Endothelial cell of umbilical vein (primary cell): ENCODE measurements around the gene PIRT. TPM values are rescaled to one million over a fixed set of nuclear protein-coding genes. Genes with fewer than 3 reads are reported as not detected.

Experiments used
- BruUV-seq: library from RNA; stranded (reverse); fragments of 400-500 nt; replicated peaks from 2 replicates; lab custom pipeline; 2021; lab: Mats Ljungman, UMichigan
- CTCF ChIA-PET: fragments of 300-600, 350-600 bp; sonication (Branson Sonifier 250); formaldehyde crosslinking; loops from one replicate; lab custom pipeline; 2021; ENCODE audit warnings: antibody characterized with exemption, inconsistent platforms; lab: Charles Lee
- POLR2A ChIA-PET: fragments of 300-600, 350-600 bp; sonication (Branson Sonifier 250); formaldehyde crosslinking; loops from one replicate; lab custom pipeline; 2021; ENCODE audit warnings: antibody characterized with exemption, inconsistent platforms; lab: Charles Lee
- DNase-seq: peaks from one replicate; pipeline ENCODE4 v3.0.0-alpha.2; 2011; ENCODE audit warnings: low read depth, low spot score
- FAIRE-seq: peaks from 2 replicates; lab custom pipeline; 2011; peaks lifted over from hg19 to GRCh38; lab: Jason Lieb, UNC
- H2AFZ ChIP-seq: 2 replicates; pipeline ENCODE4 v1.6.0; 2012; ENCODE audit warnings: low read depth, low read length, control low read depth, inconsistent platforms
- H3K27ac ChIP-seq: 2 replicates; pipeline ENCODE4 v1.5.1; 2011; ENCODE audit warnings: low read depth, mild to moderate bottlenecking, control low read depth, low read length, moderate library complexity; ENCODE audit not compliant: insufficient read depth
- H3K27me3 ChIP-seq, 2 experiments: 2 replicates each; pipeline versions ENCODE4 v1.6.0 to v1.6.1; 2011; ENCODE audit warnings: low read length in 2 of 2, mixed read lengths in 1 of 2; ENCODE audit not compliant: control insufficient read depth in 2 of 2, insufficient read depth in 2 of 2
- H3K36me3 ChIP-seq, 2 experiments: 2 replicates in 1 of 2; 3 replicates in 1 of 2; pipeline ENCODE4 v1.5.1; 2011; ENCODE audit warnings: low read length in 2 of 2, mild to moderate bottlenecking in 1 of 2, moderate library complexity in 1 of 2; ENCODE audit not compliant: control insufficient read depth in 2 of 2, insufficient read depth in 2 of 2; ENCODE audit errors: extremely low read depth in 1 of 2
- H3K4me1 ChIP-seq: 3 replicates; pipeline ENCODE4 v1.5.1; 2011; ENCODE audit warnings: mild to moderate bottlenecking, low read length; ENCODE audit not compliant: control insufficient read depth, insufficient read depth; ENCODE audit errors: extremely low read depth
- H3K4me2 ChIP-seq: 2 replicates; pipeline ENCODE4 v1.6.1; 2011; ENCODE audit warnings: low read length, control low read depth, mixed read lengths; ENCODE audit not compliant: insufficient read depth
- H3K4me3 ChIP-seq, 3 experiments: fragments of 200-600 bp in 1 of 3; sonication (generic), shearing (Covaris generic) in 1 of 3; replicated peaks in 1 of 3; 2 replicates each; pipeline ENCODE4 v1.5.1; 2011 to 2016; ENCODE audit warnings: control low read depth in 3 of 3, low read length in 3 of 3, mild to moderate bottlenecking in 2 of 3, inconsistent platforms in 1 of 3, low read depth in 1 of 3, moderate library complexity in 1 of 3; ENCODE audit not compliant: insufficient read depth in 1 of 3
- H3K79me2 ChIP-seq: 2 replicates; pipeline ENCODE4 v1.6.0; 2012; ENCODE audit warnings: low read length, inconsistent platforms; ENCODE audit not compliant: control insufficient read depth, insufficient read depth
- H3K9ac ChIP-seq: replicated peaks from 2 replicates; pipeline ENCODE3; 2011; ENCODE audit warnings: low read length, control low read depth; ENCODE audit not compliant: insufficient read depth; ENCODE audit errors: extremely low read depth
- H3K9me1 ChIP-seq: replicated peaks from 3 replicates; pipeline ENCODE4 v1.6.0; 2011; ENCODE audit warnings: mild to moderate bottlenecking, low read length; ENCODE audit not compliant: control insufficient read depth, insufficient read depth; ENCODE audit errors: extremely low read depth
- H3K9me3 ChIP-seq: replicated peaks from 2 replicates; pipeline ENCODE4 v1.5.1; 2012; ENCODE audit warnings: low read length, inconsistent platforms; ENCODE audit not compliant: control insufficient read depth, insufficient read depth
- H4K20me1 ChIP-seq: replicated peaks from 2 replicates; pipeline ENCODE3; 2011; ENCODE audit warnings: mild to moderate bottlenecking, low read length; ENCODE audit not compliant: control insufficient read depth, insufficient read depth; ENCODE audit errors: extremely low read depth
- EZH2 ChIP-seq: IDR thresholded peaks from 2 replicates; pipeline ENCODE4 v1.6.1; 2012; ENCODE audit warnings: borderline replicate concordance, low read depth, mild to moderate bottlenecking, moderate library complexity, low read length, inconsistent platforms; ENCODE audit not compliant: severe bottlenecking
- FOS ChIP-seq: IDR thresholded peaks from 2 replicates; pipeline ENCODE4 v1.6.1; 2011; ENCODE audit warnings: mild to moderate bottlenecking, low read length, moderate library complexity, borderline replicate concordance; ENCODE audit not compliant: insufficient read depth
- GATA2 ChIP-seq: IDR thresholded peaks from 2 replicates; pipeline ENCODE4 v1.7.0; 2011; ENCODE audit warnings: low read depth, mild to moderate bottlenecking, moderate library complexity, mixed read lengths, low read length; ENCODE audit not compliant: insufficient read length, insufficient read depth
- JUN ChIP-seq: IDR thresholded peaks from 2 replicates; pipeline ENCODE4 v1.6.1; 2011; ENCODE audit warnings: borderline replicate concordance, low read depth; ENCODE audit not compliant: insufficient read length, insufficient read depth
- MYC ChIP-seq: IDR thresholded peaks from one replicate; pipeline ENCODE4 v1.6.1; 2011; ENCODE audit warnings: mild to moderate bottlenecking, low read depth, low read length
- POLR2A ChIP-seq: IDR thresholded peaks from 2 replicates; pipeline ENCODE4 v1.6.1; 2012; ENCODE audit warnings: low read depth, mild to moderate bottlenecking, control low read depth, low read length
- POLR2AphosphoS5 ChIP-seq: IDR thresholded peaks from 2 replicates; pipeline ENCODE4 v1.6.1; 2012; ENCODE audit warnings: low read depth, mild to moderate bottlenecking, control low read depth, low read length, moderate library complexity; ENCODE audit not compliant: insufficient read depth
- dilution Hi-C: fragments of 300-500 bp; cut with MboI; formaldehyde crosslinking; loops from one replicate; pipeline ENCODE4 v1.15.0; 2019; ENCODE audit warnings: low sequenced_read_pairs; ENCODE audit not compliant: extremely low pct_ligation_motif_present
- intact Hi-C: fragments of 100-400 bp; cut with micrococcal nuclease; formaldehyde crosslinking; loops from one replicate; pipeline ENCODE4 v1.10.0; 2022
- polyA plus RNA-seq, 4 experiments: library from polyadenylated mRNA; depleted of rRNA in 3 of 4; stranded (reverse) in 3 of 4; unstranded in 1 of 4; fragments of >200 nt; gene quantifications; 2 replicates each; pipeline versions ENCODE4 v1.2.1 to v1.2.3, GENCODE V29; 2011 to 2012; ENCODE audit warnings: missing spikeins in 1 of 4
- total RNA-seq: library from RNA; stranded (reverse); gene quantifications from 2 replicates; pipeline ENCODE4 v1.2.3, GENCODE V29; 2021
- TF ChIP-seq, protein P1 (sequence below), 2 donors: IDR thresholded peaks; 1 replicate in 1 of 2; 2 replicates in 1 of 2; pipeline ENCODE4 v1.5.1; 2011; ENCODE audit warnings: low read length in 2 of 2, mild to moderate bottlenecking in 2 of 2, moderate library complexity in 2 of 2, control low read depth in 1 of 2, inconsistent platforms in 1 of 2, low read depth in 1 of 2; ENCODE audit not compliant: insufficient read depth in 1 of 2; ENCODE audit errors: extremely low read depth in 1 of 2
- TF ChIP-seq, protein P2 (sequence below): IDR thresholded peaks from 2 replicates; pipeline ENCODE4 v1.6.1; 2011; ENCODE audit not compliant: insufficient read depth, insufficient read length

Gene PIRT
- total and polyA plus RNA-seq, 2 donors (not counting 3 experiments of a cell fraction or from before 2014, with no cell fraction given), result not detected

DNA sequence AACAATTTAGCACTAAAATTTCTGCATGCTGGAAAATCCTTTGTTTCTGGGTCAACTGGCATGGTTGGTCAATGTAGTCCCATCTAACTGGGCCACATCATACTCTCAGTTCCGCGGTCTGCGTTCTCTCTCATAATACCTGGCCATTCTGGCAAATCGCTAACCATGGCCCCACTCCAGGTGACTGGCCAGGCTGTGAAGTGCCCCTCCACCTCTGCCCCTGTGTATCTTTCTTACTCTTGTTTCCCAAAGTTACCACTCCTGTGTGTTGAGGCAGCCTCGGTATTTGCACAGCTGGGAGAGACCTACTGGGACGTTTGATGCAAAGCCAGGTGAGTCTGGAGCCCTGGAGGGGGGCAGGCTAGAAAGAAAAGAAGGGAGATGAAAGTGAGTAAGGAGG lies 32.0 kb downstream of the PIRT start:
- Histone ChIP-seq H3K27ac (no peak overlapping the region), H3K9ac (no peak overlapping the region), H3K9me1 (no peaks in the 10 kb centered on the region), H3K79me2 (no peaks in the 10 kb centered on the region), H2AFZ (no peak overlapping the region), H3K4me1 (no peaks in the 10 kb centered on the region), H3K9me3 (no peaks in the 10 kb centered on the region), H3K36me3 (no peaks in the 10 kb centered on the region), H3K4me2 (no peak overlapping the region), H3K4me3 (no peak overlapping the region), H3K27me3 (no peaks in the 10 kb centered on the region), H4K20me1 (no peaks in the 10 kb centered on the region)
- ChIA-PET CTCF (no interaction called here), POLR2A (no interaction called here)
- no peak for TF ChIP-seq GATA2
- intact Hi-C loops (no loop called here), dilution Hi-C loops (no loop called here)
- no peak for DNase-seq
- BruUV-seq, result no TSS peak
- no peak for FAIRE-seq

- Histone ChIP-seq H3K36me3 (no peaks in the 10 kb centered on the region), H3K27me3 (no peaks in the 10 kb centered on the region), H3K4me2 (no peak overlapping the region), H3K4me1 (no peaks in the 10 kb centered on the region), H3K9me1 (no peaks in the 10 kb centered on the region), H3K9ac (no peak overlapping the region), H3K27ac (no peak overlapping the region), H3K9me3 (no peaks in the 10 kb centered on the region), H3K4me3 (no peak overlapping the region), H3K79me2 (no peaks in the 10 kb centered on the region), H2AFZ (no peak overlapping the region), H4K20me1 (no peaks in the 10 kb centered on the region)
- DNase-seq (no peak), FAIRE-seq (no peak)
- dilution Hi-C loops (no loop called here), intact Hi-C loops (no loop called here)
- ChIA-PET CTCF (no interaction called here), POLR2A (no interaction called here)
- no TSS peak for BruUV-seq
- TF ChIP-seq, protein P1, sequence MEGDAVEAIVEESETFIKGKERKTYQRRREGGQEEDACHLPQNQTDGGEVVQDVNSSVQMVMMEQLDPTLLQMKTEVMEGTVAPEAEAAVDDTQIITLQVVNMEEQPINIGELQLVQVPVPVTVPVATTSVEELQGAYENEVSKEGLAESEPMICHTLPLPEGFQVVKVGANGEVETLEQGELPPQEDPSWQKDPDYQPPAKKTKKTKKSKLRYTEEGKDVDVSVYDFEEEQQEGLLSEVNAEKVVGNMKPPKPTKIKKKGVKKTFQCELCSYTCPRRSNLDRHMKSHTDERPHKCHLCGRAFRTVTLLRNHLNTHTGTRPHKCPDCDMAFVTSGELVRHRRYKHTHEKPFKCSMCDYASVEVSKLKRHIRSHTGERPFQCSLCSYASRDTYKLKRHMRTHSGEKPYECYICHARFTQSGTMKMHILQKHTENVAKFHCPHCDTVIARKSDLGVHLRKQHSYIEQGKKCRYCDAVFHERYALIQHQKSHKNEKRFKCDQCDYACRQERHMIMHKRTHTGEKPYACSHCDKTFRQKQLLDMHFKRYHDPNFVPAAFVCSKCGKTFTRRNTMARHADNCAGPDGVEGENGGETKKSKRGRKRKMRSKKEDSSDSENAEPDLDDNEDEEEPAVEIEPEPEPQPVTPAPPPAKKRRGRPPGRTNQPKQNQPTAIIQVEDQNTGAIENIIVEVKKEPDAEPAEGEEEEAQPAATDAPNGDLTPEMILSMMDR (IDR thresholded peaks at IDR 0.05; ENCODE audit: extremely low read depth in 1 of 2, insufficient read depth in 1 of 2, low read depth in 1 of 2, low read length in 2 of 2), result no peak
- TF ChIP-seq POLR2A (no peak), EZH2 (no peak), JUN (no peak), GATA2 (no peak), FOS (no peak), POLR2AphosphoS5 (no peak), MYC (no peak)
- TF ChIP-seq, protein P2, sequence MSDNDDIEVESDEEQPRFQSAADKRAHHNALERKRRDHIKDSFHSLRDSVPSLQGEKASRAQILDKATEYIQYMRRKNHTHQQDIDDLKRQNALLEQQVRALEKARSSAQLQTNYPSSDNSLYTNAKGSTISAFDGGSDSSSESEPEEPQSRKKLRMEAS, result no peak
These were observed 33.3 kb downstream of the PIRT start for GRCh38 chr17:10804546-10804945.
